Activated naive CD8-positive, alpha-beta T cell treated with anti-CD3 and anti-CD28 coated beads, Interleukin-2, amount 10 ng/mL, durations not matched to agents 7 days and 5 days (primary cell): Measurements from ENCODE around the gene OR1J2. TPM values are rescaled to one million over a fixed set of nuclear protein-coding genes. Genes with fewer than 3 reads are reported as not detected.

Source experiments
- ATAC-seq: fragments of 150-1000 bp; cut with Tn5 transposase; one replicate; pipeline ENCODE4 v1.10.0; 2021; ENCODE audit warnings: low read depth, moderate library complexity
- POLR2A ChIA-PET: fragments of 350-600 bp; sonication (Branson Sonifier 250); formaldehyde crosslinking; loops from one replicate; lab custom pipeline; 2021; ENCODE audit warnings: antibody characterized with exemption; lab: Charles Lee
- DNase-seq: peaks from one replicate; pipeline ENCODE4 v3.0.0; 2021
- H3K27ac Mint-ChIP-seq: one replicate; pipeline ENCODE4 v1.8.0; 2022; ENCODE audit warnings: mild to moderate bottlenecking, mixed read lengths
- H3K27me3 Mint-ChIP-seq: one replicate; pipeline ENCODE4 v1.8.0; 2022; ENCODE audit warnings: mild to moderate bottlenecking, moderate library complexity, mixed read lengths
- H3K36me3 Mint-ChIP-seq: one replicate; pipeline ENCODE4 v1.8.0; 2021; ENCODE audit warnings: mild to moderate bottlenecking, mixed read lengths
- H3K4me1 Mint-ChIP-seq: one replicate; pipeline ENCODE4 v1.8.0; 2021; ENCODE audit warnings: mixed read lengths
- H3K4me3 Mint-ChIP-seq: one replicate; pipeline ENCODE4 v1.8.0; 2022; ENCODE audit warnings: mild to moderate bottlenecking, moderate library complexity, mixed read lengths
- H3K9me3 Mint-ChIP-seq: one replicate; pipeline ENCODE4 v1.8.0; 2021; ENCODE audit warnings: mixed read lengths
- total RNA-seq, 2 experiments: library from RNA; stranded (reverse); gene quantifications; one replicate each; pipeline ENCODE4 v1.2.3, GENCODE V29; 2021

The OR1J2 gene
- total RNA-seq = not detected

- H3K27me3 Mint-ChIP-seq = peaks cover 10% of the 10 kb centered on the region
- H3K27ac Mint-ChIP-seq = no peak within 1 kb of the TSS
- no peaks in the 10 kb centered on the region for H3K4me1 Mint-ChIP-seq
- ATAC-seq (no peak), DNase-seq (no peak)
- POLR2A ChIA-PET = no interaction called here
- H3K36me3 Mint-ChIP-seq = no peaks in the 10 kb centered on the region
- no peaks in the 10 kb centered on the region for H3K9me3 Mint-ChIP-seq
- no peak within 1 kb of the TSS for H3K4me3 Mint-ChIP-seq
Observed at GRCh38 chr9:122510502-122510901, at the start of gene OR1J2. Gene OR1J2, plus strand, starts transcription at chr9:122510802. Its CDS starts 0 bp downstream, at chr9:122510802.

GRCh38 chr9:122463828-122464632 is 46.6 kb upstream of the OR1J2 start:
- POLR2A ChIA-PET = no interaction called here

GRCh38 chr9:122464633-122465567 is 45.7 kb upstream of the OR1J2 start:
- Mint-ChIP-seq H3K27ac (peak overlapping the region; percentile 90), H3K4me3 (peak overlapping the region; percentile 87), H3K27me3 (peaks cover 31% of the 10 kb centered on the region), H3K9me3 (no peaks in the 10 kb centered on the region), H3K4me1 (peaks cover 8% of the 10 kb centered on the region), H3K36me3 (peaks cover 2% of the 10 kb centered on the region)
- POLR2A ChIA-PET = no interaction called here
- peak; percentile 73 for ATAC-seq
- peak; percentile 51 for DNase-seq

More at GRCh38 chr9:122463828-122464632, 46.6 kb upstream of the OR1J2 start:
- H3K27ac Mint-ChIP-seq = peak overlapping the region; percentile 90
- ATAC-seq = peak; percentile 64
- H3K9me3 Mint-ChIP-seq = no peaks in the 10 kb centered on the region
- H3K4me1 Mint-ChIP-seq = peaks cover 8% of the 10 kb centered on the region
- no peaks in the 10 kb centered on the region for H3K36me3 Mint-ChIP-seq
- DNase-seq = peak; percentile 37
- H3K4me3 Mint-ChIP-seq = peak overlapping the region; percentile 87
- H3K27me3 Mint-ChIP-seq = peaks cover 31% of the 10 kb centered on the region

GRCh38 chr9:122466456-122466855 is 44.1 kb upstream of the OR1J2 start:
- Mint-ChIP-seq H3K27ac (no peak overlapping the region), H3K4me1 (peaks cover 8% of the 10 kb centered on the region), H3K4me3 (no peak overlapping the region), H3K36me3 (peaks cover 4% of the 10 kb centered on the region), H3K9me3 (peaks cover 2% of the 10 kb centered on the region), H3K27me3 (peaks cover 19% of the 10 kb centered on the region)
- POLR2A ChIA-PET = no interaction called here
- ATAC-seq (no peak), DNase-seq (no peak)

- POLR2A ChIA-PET = no interaction called here
- peaks cover 2% of the 10 kb centered on the region for H3K9me3 Mint-ChIP-seq
- peaks cover 2% of the 10 kb centered on the region for H3K27me3 Mint-ChIP-seq
- peaks cover 8% of the 10 kb centered on the region for H3K4me1 Mint-ChIP-seq
- no peak overlapping the region for H3K4me3 Mint-ChIP-seq
- H3K27ac Mint-ChIP-seq = no peak overlapping the region
- ATAC-seq = no peak
- H3K36me3 Mint-ChIP-seq = peaks cover 4% of the 10 kb centered on the region
- no peak for DNase-seq
Observed at GRCh38 chr9:122468735-122469134, 41.9 kb upstream of the OR1J2 start.

- peaks cover 4% of the 10 kb centered on the region for H3K36me3 Mint-ChIP-seq
- POLR2A ChIA-PET = no interaction called here
- peaks cover 2% of the 10 kb centered on the region for H3K9me3 Mint-ChIP-seq
Observed at GRCh38 chr9:122474561-122474960, 36.0 kb upstream of the OR1J2 start.

GRCh38 chr9:122475717-122476116 is 34.9 kb upstream of the OR1J2 start:
- POLR2A ChIA-PET = no interaction called here
- no peak for ATAC-seq

More at GRCh38 chr9:122474561-122474960, 36.0 kb upstream of the OR1J2 start:
- Mint-ChIP-seq H3K4me3 (no peak overlapping the region), H3K4me1 (no peaks in the 10 kb centered on the region), H3K27me3 (peaks cover 2% of the 10 kb centered on the region), H3K27ac (no peak overlapping the region)
- DNase-seq (no peak), ATAC-seq (no peak)

GRCh38 chr9:122477346-122477745 is 33.3 kb upstream of the OR1J2 start:
- POLR2A ChIA-PET = no interaction called here
- Mint-ChIP-seq H3K27ac (no peak overlapping the region), H3K4me1 (no peaks in the 10 kb centered on the region), H3K9me3 (no peaks in the 10 kb centered on the region), H3K36me3 (no peaks in the 10 kb centered on the region), H3K27me3 (peaks cover 3% of the 10 kb centered on the region), H3K4me3 (no peak overlapping the region)
- DNase-seq (no peak), ATAC-seq (no peak)

More at GRCh38 chr9:122475717-122476116, 34.9 kb upstream of the OR1J2 start:
- no peak for DNase-seq
- no peak overlapping the region for H3K27ac Mint-ChIP-seq
- no peak overlapping the region for H3K4me3 Mint-ChIP-seq
- H3K27me3 Mint-ChIP-seq = peaks cover 2% of the 10 kb centered on the region
- H3K9me3 Mint-ChIP-seq = peaks cover 2% of the 10 kb centered on the region
- peaks cover 2% of the 10 kb centered on the region for H3K36me3 Mint-ChIP-seq
- no peaks in the 10 kb centered on the region for H3K4me1 Mint-ChIP-seq

- Mint-ChIP-seq H3K4me1 (no peaks in the 10 kb centered on the region), H3K27ac (no peak within 1 kb of the TSS), H3K4me3 (no peak within 1 kb of the TSS)
Observed at GRCh38 chr9:122477826-122478225, 32.8 kb upstream of the OR1J2 start, which contains the start of gene OR1J1. Gene OR1J1, minus strand, starts transcription at chr9:122477926. Its CDS starts 0 bp downstream, at chr9:122477926.

GRCh38 chr9:122479062-122479461 is 31.5 kb upstream of the OR1J2 start:
- H3K4me1 Mint-ChIP-seq = no peaks in the 10 kb centered on the region
- POLR2A ChIA-PET = no interaction called here
- no peaks in the 10 kb centered on the region for H3K36me3 Mint-ChIP-seq
- no peaks in the 10 kb centered on the region for H3K9me3 Mint-ChIP-seq
- DNase-seq (no peak), ATAC-seq (no peak)
- peaks cover 1% of the 10 kb centered on the region for H3K27me3 Mint-ChIP-seq
- no peak overlapping the region for H3K27ac Mint-ChIP-seq
- H3K4me3 Mint-ChIP-seq = no peak overlapping the region

More at GRCh38 chr9:122477826-122478225, 32.8 kb upstream of the OR1J2 start, which contains the start of gene OR1J1:
- no peaks in the 10 kb centered on the region for H3K36me3 Mint-ChIP-seq
- H3K9me3 Mint-ChIP-seq = no peaks in the 10 kb centered on the region
- no peak for DNase-seq
- peaks cover 3% of the 10 kb centered on the region for H3K27me3 Mint-ChIP-seq
- no peak for ATAC-seq
- POLR2A ChIA-PET = no interaction called here

- no peak overlapping the region for H3K27ac Mint-ChIP-seq
- POLR2A ChIA-PET = interaction anchor here (1.4 kb wide), 1 partner anchor 309 kb away, joined by 4 read pairs; no protein-coding TSS in a partner anchor
- H3K27me3 Mint-ChIP-seq = peaks cover 7% of the 10 kb centered on the region
- no peaks in the 10 kb centered on the region for H3K36me3 Mint-ChIP-seq
- DNase-seq = peak; percentile 36
- H3K9me3 Mint-ChIP-seq = peaks cover under 1% of the 10 kb centered on the region
- peak; percentile 61 for ATAC-seq
- no peak overlapping the region for H3K4me3 Mint-ChIP-seq
- H3K4me1 Mint-ChIP-seq = peaks cover 2% of the 10 kb centered on the region
Observed at GRCh38 chr9:122498883-122499288, 11.7 kb upstream of the OR1J2 start.

GRCh38 chr9:122506964-122507363 is 3.6 kb upstream of the OR1J2 start:
- Mint-ChIP-seq H3K36me3 (no peaks in the 10 kb centered on the region), H3K9me3 (no peaks in the 10 kb centered on the region), H3K27ac (no peak overlapping the region), H3K4me3 (no peak overlapping the region), H3K4me1 (no peaks in the 10 kb centered on the region), H3K27me3 (peaks cover 10% of the 10 kb centered on the region)
- DNase-seq (no peak), ATAC-seq (no peak)
- POLR2A ChIA-PET = no interaction called here

GRCh38 chr9:122518226-122518625 is 7.6 kb downstream of the OR1J2 start:
- DNase-seq (no peak), ATAC-seq (no peak)
- no peaks in the 10 kb centered on the region for H3K36me3 Mint-ChIP-seq
- no peaks in the 10 kb centered on the region for H3K27me3 Mint-ChIP-seq
- H3K27ac Mint-ChIP-seq = no peak overlapping the region
- H3K4me1 Mint-ChIP-seq = no peaks in the 10 kb centered on the region
- no peaks in the 10 kb centered on the region for H3K9me3 Mint-ChIP-seq
- POLR2A ChIA-PET = no interaction called here
- H3K4me3 Mint-ChIP-seq = no peak overlapping the region
